HAP-1 (cell line): Measurements from ENCODE around the gene AGPAT1.

ENCODE experiments used
- DNase-seq, 2 experiments: peaks; one replicate each; pipeline ENCODE4 v3.0.0-alpha.2; 2016 to 2020; ENCODE audit warnings: low spot score in 2 of 2
- H3K27me3 ChIP-seq: fragments of 250-450 bp; sonication (Bioruptor Pico); 2 replicates; pipeline ENCODE4 v1.5.1; 2020; ENCODE audit warnings: low read depth, mild to moderate bottlenecking, moderate library complexity
- H3K36me3 ChIP-seq: fragments of 250-450 bp; sonication (Bioruptor Pico); replicated peaks from 2 replicates; pipeline ENCODE4 v1.5.1; 2020; ENCODE audit warnings: mild to moderate bottlenecking
- H3K4me1 ChIP-seq: fragments of 250-450 bp; sonication (Bioruptor Pico); 2 replicates; pipeline ENCODE4 v1.5.1; 2020; ENCODE audit warnings: mild to moderate bottlenecking
- H3K4me3 ChIP-seq: fragments of 250-450 bp; sonication (Bioruptor Pico); 2 replicates; pipeline ENCODE4 v1.5.1; 2020; ENCODE audit warnings: mild to moderate bottlenecking, moderate library complexity
- H3K9me3 ChIP-seq: fragments of 250-450 bp; sonication (Bioruptor Pico); 2 replicates; pipeline ENCODE4 v1.5.1; 2020; ENCODE audit warnings: mild to moderate bottlenecking, moderate library complexity
- in situ Hi-C: fragments of 300-500 bp; cut with MboI; formaldehyde crosslinking; loops from 3 replicates; pipeline ENCODE4 v1.14.3; 2020; ENCODE audit warnings: low sequenced_read_pairs, inconsistent platforms, mixed read lengths

Gene AGPAT1

GRCh38 chr6:32131439-32131948, 44.4 kb downstream of the AGPAT1 start:
- H3K4me3 ChIP-seq, result no peak overlapping the region
- H3K9me3 ChIP-seq, result no peaks in the 10 kb centered on the region
- H3K27me3 ChIP-seq, result 0 out of 2 replicates have a peak, but pooled peaks cover 4% of the 10 kb centered on the region
- H3K36me3 ChIP-seq, result peaks cover 3% of the 10 kb centered on the region; the same call in 1 of the 2 replicates
- no peak for DNase-seq
- peaks cover 17% of the 10 kb centered on the region for H3K4me1 ChIP-seq
- in situ Hi-C loops, result no loop called here

GRCh38 chr6:32129297-32130088, 46.4 kb downstream of the AGPAT1 start:
- peaks cover 17% of the 10 kb centered on the region for H3K4me1 ChIP-seq
- no peak for DNase-seq
- H3K27me3 ChIP-seq, result no peaks in the 10 kb centered on the region
- H3K36me3 ChIP-seq, result peaks cover 10% of the 10 kb centered on the region
- peak overlapping the region; percentile 59 for H3K4me3 ChIP-seq
- no peaks in the 10 kb centered on the region for H3K9me3 ChIP-seq
- in situ Hi-C loops, result no loop called here

- Histone ChIP-seq H3K36me3 (peaks cover 16% of the 10 kb centered on the region), H3K4me1 (peaks cover 17% of the 10 kb centered on the region), H3K4me3 (peak overlapping the region; percentile 98; the same call in 1 of the 2 replicates), H3K27me3 (no peaks in the 10 kb centered on the region), H3K9me3 (no peaks in the 10 kb centered on the region)
- no peak for DNase-seq
- in situ Hi-C loops, result no loop called here
These were observed 47.1 kb downstream of the AGPAT1 start for GRCh38 chr6:32128751-32129296.

- H3K9me3 ChIP-seq, result no peaks in the 10 kb centered on the region
- H3K36me3 ChIP-seq, result peaks cover 17% of the 10 kb centered on the region
- peak within 1 kb of the TSS; percentile 98 for H3K4me3 ChIP-seq
- H3K27me3 ChIP-seq, result no peaks in the 10 kb centered on the region
- in situ Hi-C loops, result no loop called here
- H3K4me1 ChIP-seq, result peaks cover 17% of the 10 kb centered on the region
- peak; percentile 98 for DNase-seq
These were observed 47.9 kb downstream of the AGPAT1 start, which contains the start of gene ATF6B for GRCh38 chr6:32127717-32128592. Gene ATF6B, minus strand, starts transcription at chr6:32128246. Its CDS starts 39 bp downstream, at chr6:32128207.

GRCh38 chr6:32127409-32127716, 48.5 kb downstream of the AGPAT1 start:
- DNase-seq, result no peak
- Histone ChIP-seq H3K36me3 (peaks cover 17% of the 10 kb centered on the region), H3K4me3 (peak overlapping the region; percentile 98), H3K4me1 (peaks cover 17% of the 10 kb centered on the region), H3K9me3 (no peaks in the 10 kb centered on the region), H3K27me3 (no peaks in the 10 kb centered on the region)
- in situ Hi-C loops, result no loop called here

- DNase-seq, result no peak
- Histone ChIP-seq H3K4me1 (peaks cover 17% of the 10 kb centered on the region), H3K36me3 (peaks cover 20% of the 10 kb centered on the region), H3K9me3 (no peaks in the 10 kb centered on the region), H3K4me3 (peak overlapping the region; percentile 98), H3K27me3 (no peaks in the 10 kb centered on the region)
- in situ Hi-C loops, result no loop called here
These were observed 49.0 kb downstream of the AGPAT1 start for GRCh38 chr6:32126880-32127279.

GRCh38 chr6:32123681-32124080, 52.2 kb downstream of the AGPAT1 start:
- Histone ChIP-seq H3K36me3 (peaks cover 38% of the 10 kb centered on the region), H3K4me1 (peaks cover 7% of the 10 kb centered on the region), H3K27me3 (no peaks in the 10 kb centered on the region), H3K4me3 (no peak overlapping the region), H3K9me3 (no peaks in the 10 kb centered on the region)
- DNase-seq, result no peak
- in situ Hi-C loops, result no loop called here

- no peaks in the 10 kb centered on the region for H3K27me3 ChIP-seq
- no peak for DNase-seq
- in situ Hi-C loops, result no loop called here
- H3K36me3 ChIP-seq, result peaks cover 55% of the 10 kb centered on the region
- no peak overlapping the region for H3K4me3 ChIP-seq
- H3K4me1 ChIP-seq, result no peaks in the 10 kb centered on the region
- no peaks in the 10 kb centered on the region for H3K9me3 ChIP-seq
These were observed 55.3 kb downstream of the AGPAT1 start for GRCh38 chr6:32120573-32121059.

GRCh38 chr6:32118782-32119628, 56.9 kb downstream of the AGPAT1 start:
- no peak overlapping the region for H3K4me3 ChIP-seq
- in situ Hi-C loops, result no loop called here
- peaks cover 48% of the 10 kb centered on the region for H3K36me3 ChIP-seq
- DNase-seq, result peak; percentile 70 to 85
- H3K27me3 ChIP-seq, result no peaks in the 10 kb centered on the region
- H3K4me1 ChIP-seq, result no peaks in the 10 kb centered on the region
- H3K9me3 ChIP-seq, result no peaks in the 10 kb centered on the region
